ENCODE data around the gene CTNNA1.

CTNNA1 gene

DNA sequence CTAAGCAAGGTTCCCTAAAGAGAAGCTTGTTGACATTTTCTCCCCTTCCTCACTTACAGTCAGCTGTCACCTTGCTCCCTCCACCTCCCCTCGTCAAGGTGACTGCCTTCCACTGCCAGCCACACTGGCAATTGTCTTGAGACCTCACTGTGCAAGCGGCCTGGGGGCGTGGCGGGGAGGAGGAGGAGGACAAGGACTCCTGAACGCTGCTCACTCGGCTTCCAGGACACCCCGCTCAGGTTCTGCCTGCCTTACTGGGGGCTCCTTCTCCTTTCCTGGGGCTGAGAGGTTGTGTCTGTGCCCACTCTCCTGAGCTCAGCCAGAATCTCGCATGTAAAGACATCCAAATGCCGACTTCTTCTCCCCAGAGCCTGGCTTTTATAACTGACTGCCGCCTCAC lies 182.2 kb downstream of the CTNNA1 start:
- DNase-seq: no peak

- no peak for DNase-seq
Observed at GRCh38 chr5:138936225-138936967, 183.2 kb downstream of the CTNNA1 start.

DNA sequence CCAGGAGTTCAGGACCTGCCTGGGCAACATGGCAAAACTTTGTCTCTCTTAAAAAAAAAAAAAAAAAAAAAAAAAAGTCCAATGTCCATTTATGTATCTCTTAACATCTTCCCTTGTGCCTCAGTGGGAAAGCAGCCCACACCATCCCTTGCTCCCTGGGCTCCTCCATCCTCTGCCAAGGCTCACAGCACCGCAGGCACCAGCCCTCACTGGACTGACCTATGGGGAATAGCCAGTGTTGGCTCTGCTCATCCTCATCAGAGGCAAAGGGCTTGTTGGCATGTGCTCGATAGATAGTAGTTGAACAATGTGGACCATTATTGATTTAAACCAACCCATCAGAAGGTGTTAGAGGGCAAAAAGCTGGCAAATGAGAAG lies 183.7 kb downstream of the CTNNA1 start:
- no peak for DNase-seq

DNA sequence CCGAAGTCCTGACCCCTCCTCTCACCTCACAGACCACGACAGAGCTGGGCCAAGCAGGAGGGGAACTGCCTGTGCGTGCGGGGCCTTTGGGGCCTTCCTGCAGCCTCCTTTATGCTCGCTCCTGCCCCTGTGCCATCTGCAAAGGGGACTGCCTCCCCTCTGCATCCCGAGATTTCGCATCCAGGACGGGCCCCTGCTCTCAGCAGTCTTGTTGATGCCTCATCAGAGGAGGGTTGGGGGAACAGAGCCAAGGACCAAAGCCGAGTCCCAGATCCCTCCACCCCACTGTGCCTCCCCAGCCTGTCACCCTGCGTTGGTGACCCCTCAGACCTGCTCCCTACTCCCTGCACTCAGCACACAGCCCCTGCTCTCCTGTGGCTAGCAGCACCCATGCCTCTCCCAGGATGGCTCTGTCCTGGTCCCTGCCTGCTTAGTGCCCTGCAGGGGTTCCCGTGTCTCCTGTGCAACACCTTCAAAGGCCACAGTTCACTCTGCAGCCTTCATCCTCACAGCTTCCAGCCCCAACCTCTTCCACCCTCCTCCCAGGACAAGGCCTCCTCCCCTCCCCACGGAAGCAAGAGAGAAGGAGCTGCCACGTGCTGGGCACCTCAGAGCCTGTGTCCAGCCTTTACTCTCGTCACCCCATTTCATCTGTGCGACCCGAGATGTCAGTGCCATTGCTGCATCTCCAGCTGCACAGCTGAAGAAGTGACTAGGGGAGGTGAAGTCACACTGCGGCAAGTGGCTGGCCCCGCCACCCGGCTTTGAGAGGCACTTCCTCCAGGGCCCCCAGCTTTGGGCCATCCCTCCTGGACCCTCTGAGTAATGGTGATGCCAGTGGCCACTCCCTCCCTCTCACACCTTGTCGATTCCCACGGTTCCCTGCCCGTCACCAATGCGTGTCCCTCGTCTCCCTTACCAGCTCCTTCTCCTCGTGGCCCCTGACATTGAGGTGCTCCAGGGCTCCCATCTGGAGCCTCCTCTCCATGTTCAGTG lies 184.5 kb downstream of the CTNNA1 start:
- no peak for DNase-seq

DNA sequence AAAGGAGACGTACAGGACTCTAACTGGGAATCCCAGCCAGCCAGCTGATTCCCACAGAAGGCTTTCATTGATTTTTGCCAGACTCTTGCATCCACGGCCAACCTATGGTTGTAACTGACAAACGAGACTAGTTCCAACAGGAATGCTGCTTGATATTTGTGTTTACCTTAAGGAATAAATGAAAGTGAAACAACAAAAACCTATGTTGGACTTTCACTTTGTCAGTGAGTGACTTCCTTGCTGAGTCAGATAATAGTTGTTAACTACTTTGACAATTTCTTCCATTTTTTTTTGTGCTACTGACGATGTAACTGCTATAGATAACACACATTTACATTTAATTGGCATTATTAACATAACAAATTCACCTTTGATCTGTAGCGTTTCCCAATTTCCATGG lies 185.3 kb downstream of the CTNNA1 start:
- DNase-seq: no peak

DNA sequence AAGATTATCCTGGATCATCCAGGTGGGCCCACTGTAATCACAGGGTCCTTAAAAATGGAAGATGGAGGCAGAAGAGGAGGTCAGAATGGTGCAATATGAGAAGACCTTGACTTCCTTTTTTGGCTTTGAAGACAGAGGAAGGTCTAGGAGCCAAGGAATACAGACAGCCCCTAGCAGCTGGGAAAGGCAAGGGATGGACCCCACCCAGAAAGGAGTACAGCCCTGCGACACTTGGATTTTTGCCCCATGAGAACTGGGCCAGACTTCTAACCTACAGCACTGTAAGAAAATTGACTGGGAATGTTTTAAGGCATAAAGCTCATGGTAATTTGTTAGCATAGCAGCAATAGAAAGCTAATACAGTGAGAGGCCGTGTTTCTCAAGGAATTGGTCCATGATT lies 188.8 kb downstream of the CTNNA1 start:
- no peak for DNase-seq

GRCh38 chr5:138942861-138943260 lies 189.6 kb downstream of the CTNNA1 start:
- DNase-seq: no peak

- no peak for DNase-seq
Observed at GRCh38 chr5:138943599-138944173, 190.5 kb downstream of the CTNNA1 start.

DNA sequence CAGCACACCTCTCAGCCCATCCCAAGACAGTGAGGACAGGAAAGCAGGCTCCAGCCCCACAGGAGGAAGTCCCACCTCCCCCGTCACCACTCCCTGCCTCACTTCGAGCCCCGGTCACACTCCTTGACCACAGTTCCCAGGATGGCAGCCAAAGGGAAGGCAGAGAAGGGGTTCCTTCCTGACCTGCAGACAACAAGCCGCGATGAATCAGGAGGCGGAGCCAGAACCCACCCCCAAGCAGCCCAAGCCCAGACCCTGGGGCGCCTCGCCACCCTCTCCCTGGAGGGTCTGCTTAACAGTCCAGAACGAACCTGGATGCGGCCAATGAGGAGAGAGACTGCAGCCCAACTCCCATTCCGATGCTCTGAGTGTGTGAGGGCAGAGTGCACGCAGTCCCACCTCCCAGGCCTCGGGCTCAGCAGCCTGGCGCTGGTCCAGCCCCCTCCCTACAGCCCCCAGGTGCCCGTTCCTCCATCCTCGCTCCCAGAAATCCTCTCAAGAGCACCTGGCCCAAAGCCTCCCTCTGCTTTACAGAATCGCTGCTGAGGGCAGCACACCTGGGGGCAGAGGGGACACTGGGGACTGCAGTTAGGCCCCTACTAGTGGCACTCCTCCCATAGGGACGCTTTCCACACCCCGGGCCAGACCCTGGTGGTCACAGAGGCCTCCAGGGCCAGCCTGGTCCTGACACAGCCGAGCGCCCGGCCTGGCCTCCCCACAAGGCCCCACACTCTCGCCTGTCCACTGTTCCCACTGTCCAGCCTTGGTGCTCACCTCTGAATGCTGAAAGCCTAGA lies 191.5 kb downstream of the CTNNA1 start:
- DNase-seq: no peak

DNA sequence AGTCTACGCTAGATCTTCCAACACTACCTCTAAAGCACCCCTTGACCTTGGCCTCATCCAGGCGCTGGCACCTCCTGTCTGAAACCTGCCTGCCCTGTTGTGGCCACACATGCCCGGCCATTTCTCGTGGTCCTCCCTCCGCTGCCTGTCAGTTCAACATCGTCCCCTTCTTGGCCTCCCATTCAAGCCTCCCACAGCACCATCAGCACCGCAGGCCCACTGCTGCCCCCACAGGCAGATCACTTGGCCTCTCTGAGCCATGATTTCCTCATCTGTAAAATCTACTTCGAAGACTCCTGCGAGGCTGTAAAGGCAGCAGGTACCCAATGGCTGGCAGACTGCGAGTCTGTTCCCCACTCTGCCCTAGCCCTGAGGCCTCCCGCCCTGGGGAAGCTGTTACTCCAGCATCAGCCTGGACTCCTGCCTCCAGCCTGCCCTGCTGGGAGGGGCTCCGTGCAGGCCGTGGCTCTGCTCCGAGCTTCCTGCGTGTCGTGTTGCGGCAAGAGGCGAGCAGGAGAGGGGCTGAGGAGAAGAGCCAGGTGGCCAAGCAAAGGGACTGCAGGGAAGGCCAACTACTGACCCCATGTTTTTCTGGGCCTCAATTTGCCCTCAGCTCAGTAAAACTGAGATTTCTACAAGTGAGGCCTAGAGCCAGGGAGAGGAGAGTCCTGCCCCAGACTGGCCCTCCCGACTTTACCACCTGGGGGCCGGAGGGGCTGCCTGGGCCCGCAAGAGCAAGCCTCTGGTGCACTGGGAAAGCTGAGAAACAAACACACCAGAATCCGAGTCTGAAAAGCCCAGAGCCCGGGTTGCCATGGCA lies 192.4 kb downstream of the CTNNA1 start:
- DNase-seq: no peak

- no peak for DNase-seq
Observed at GRCh38 chr5:138946241-138946623, 193.0 kb downstream of the CTNNA1 start.

GRCh38 chr5:138946831-138947560 lies 193.8 kb downstream of the CTNNA1 start:
- DNase-seq: no peak

GRCh38 chr5:138947780-138948179 lies 194.6 kb downstream of the CTNNA1 start:
- no peak for DNase-seq

GRCh38 chr5:138948471-138949222 lies 195.4 kb downstream of the CTNNA1 start:
- DNase-seq: no peak

GRCh38 chr5:138949223-138949574 lies 196.0 kb downstream of the CTNNA1 start:
- no peak for DNase-seq

DNA sequence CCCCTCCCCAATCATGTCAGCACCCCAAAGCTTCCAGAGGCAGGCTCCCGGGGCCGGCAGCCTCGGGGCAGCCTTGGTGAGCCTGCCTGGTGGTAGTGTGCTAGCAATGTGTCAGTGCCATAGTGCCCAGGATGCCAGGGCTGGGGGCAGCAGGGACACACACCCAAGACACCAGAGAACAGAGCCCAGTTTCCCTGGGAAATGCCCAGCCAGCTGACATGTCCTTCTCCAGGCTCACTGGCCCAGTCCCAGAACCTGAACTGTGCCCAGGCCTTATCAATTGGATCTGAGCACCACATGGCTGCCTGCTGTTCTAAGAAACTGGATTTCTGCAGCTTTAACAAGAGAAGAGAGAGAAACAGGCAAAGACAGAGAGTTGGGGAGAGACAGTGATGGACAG lies 196.8 kb downstream of the CTNNA1 start:
- no peak for DNase-seq

DNA sequence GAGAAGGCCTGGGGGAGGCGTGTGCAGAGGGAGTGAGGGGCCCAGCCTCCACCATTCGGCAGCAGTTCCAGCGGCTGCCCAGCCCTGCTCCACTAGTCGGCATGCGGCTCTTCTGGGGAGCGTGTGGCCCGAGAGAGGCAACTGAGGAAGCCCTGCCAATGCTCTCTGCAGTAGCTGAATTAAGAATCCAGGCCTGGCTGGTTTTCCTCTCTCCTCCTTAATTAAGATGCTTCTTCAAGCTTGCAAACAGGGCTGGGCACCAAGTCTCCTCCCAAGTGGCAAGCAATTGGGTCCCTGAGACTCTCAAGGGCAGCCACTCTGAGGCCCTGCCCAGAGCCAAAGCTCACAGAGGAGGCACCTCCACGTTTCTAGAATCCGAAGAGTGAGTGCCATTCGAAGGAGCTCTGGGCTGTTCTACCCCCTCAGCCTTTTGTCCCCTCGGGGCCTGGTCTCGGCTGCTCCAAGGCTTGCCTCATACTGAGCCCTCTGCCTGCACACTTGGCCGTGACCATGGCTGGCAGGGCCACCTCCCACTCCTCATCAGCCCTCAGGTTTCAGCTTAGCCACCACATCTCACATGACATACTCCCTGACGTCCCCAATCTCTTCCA lies 197.3 kb downstream of the CTNNA1 start:
- no peak for DNase-seq

DNA sequence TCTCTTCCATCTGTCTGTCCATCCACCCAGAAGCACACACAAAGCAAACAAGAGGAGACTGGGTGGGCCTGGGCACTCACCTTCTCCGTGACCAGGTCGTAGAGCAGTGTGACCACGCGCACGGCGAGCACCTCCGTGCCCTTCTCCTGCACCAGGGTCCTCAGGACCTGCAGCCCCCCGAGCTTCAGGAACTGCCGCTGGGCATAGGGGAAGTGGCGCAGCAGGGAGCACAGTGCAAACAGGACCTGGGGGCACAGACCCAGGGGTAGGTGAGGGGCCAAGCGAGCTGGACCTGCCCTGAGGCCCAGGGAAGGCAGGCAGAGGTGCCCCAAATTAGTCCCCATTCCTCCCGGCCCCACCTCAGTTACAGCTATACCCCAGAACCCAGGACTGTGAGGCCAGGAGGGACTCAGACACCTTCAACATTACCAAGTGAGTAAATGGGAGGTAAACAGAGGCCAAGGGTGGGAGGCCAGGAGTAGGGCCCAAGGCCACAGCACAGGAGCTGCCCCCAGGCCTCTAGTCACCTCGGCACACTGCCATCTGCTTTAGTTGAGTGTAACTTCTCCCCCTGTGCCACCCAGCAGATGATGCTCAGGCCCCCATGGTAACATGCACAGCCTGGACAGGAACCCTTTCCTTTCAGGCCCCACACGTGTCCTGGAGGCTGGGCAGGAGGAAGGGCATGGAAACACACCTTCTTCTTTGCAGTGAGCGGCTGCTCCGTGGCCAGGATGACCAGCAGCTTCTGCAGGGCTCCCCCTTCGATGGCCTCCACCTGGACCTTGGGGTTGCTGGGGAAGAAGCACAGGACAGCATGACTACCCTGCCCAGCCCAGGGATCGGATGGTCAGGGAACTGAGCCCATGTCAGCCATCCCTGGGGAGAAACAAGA lies 198.1 kb downstream of the CTNNA1 start:
- DNase-seq: no peak
